NOMO-1 treated with dmso at 0.1 percent for 144 hours (cell line): ENCODE data around the gene PLAAT4.
"Not testable (repeated sequence)": the region's sequence is repeated elsewhere in the genome, so short reads cannot be mapped to it uniquely, and the experiment has no call there.

Source experiments
- DNase-seq: peaks from one replicate; lab custom pipeline; 2025; ENCODE audit not compliant: unreplicated experiment; lab: John Stamatoyannopoulos, UW

Gene PLAAT4

DNA sequence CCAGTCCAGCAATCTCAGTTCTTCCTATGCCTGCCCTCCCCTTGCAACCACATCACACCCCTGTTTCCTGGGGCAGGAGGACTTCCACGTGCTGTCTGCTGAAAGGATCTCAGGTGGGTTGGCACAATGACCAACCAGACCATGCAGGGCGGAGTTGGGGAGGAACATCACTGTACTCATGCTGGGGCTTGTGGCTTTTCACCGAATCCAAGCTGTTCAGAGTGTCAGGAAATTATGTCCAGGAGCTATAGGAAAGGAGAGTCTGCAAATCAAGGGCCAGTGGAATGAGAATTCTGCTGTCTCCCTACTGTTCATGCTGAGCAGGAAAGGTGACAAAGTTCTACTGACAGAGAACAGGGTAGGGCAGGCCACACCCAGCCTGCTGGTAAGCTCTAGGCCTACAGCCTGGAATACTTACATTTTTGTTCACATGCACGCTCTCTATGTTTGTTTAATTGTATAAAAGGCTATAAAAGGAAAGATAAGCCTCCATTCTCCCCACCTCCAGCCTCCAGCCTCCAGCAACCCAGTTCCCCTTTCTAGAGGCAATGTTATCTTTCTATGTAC, 28.3 kb downstream of the PLAAT4 start:
- no peak for DNase-seq

DNA sequence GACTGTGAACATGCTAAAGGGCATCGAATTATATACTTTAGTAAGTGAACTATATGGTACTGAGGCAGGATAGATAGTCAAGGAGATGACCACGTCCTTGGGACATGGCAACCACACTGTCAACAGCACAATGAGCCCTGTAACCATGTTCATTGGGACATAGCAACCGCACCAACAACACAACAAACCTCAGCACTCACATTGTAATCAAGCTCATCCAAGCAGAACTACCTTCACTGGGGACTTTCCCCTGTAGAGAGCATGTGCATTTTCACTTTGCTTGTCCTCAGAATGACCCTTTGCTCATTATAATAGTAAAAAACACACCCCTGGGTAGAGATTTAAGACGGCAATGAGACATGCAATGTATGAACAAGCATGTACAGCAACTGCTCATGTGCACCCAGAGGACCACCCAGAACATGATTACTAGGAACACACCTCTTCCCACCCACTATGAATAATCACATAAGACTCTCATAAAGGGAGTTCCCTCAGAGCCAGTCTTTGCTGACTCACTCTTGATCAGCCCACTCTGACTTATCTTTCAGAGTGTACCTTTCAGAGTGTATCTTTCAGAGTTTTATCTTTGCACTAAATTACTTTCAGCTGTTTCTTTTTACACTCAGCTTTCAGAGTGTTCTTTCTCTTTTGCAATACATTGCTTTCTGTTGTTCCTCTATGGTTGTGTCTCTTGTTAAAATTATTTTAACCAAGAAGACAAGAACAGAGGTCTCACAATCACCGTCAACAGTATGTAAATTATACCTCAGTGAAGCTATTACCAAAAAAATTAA, 30.6 kb downstream of the PLAAT4 start:
- DNase-seq = peak; percentile 10

DNA sequence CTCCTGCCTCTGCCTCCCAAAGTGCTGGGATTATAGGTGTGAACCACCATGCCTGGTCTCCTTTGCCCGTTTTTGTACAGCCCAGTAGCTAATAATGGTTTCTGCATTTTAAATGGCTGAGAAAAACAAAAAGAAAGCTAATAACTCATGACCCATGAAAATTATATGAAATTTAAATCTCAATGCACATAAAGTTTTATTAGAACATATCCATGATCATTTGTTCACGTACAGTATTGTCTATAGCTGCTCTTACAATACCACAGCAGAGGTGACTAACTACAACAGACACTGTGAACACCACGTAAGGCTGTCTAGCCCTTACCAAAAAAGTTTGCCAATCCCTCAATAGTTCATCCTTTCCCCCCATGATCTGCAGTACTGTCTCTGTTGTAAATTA, 33.0 kb downstream of the PLAAT4 start:
- no peak for DNase-seq

DNA sequence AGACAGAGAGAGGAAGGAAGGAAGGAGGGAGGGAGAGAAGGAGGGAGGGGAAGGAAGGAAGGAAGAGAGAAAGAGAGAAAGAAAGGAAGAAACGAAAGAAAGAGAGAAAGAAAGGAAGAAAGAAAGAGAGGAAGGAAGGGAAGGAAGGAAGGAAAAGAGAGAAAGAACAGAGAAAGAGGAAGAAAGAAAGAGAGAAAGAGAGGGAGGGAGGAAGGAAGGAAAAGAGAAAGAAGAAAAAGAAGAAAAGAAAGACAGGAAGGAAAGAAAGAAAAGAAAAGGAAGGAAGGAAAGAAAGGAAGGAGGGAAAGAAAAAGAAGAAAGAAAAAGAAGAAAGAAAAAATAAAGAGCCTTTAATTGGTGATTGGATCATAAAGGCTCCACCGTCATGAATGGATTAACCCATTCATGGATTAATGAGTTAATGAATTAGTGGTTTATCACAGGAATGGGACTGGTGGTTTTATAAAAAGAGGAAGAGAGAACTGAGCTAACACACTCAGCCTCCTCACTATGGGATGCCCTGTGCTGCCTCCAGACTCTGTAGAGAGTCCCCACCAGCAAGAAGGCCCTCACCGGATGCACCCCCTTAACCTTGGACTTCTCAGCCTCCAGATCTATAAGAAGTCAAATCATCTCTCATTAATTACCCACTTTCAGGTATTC, 35.5 kb downstream of the PLAAT4 start:
- no peak for DNase-seq

DNA sequence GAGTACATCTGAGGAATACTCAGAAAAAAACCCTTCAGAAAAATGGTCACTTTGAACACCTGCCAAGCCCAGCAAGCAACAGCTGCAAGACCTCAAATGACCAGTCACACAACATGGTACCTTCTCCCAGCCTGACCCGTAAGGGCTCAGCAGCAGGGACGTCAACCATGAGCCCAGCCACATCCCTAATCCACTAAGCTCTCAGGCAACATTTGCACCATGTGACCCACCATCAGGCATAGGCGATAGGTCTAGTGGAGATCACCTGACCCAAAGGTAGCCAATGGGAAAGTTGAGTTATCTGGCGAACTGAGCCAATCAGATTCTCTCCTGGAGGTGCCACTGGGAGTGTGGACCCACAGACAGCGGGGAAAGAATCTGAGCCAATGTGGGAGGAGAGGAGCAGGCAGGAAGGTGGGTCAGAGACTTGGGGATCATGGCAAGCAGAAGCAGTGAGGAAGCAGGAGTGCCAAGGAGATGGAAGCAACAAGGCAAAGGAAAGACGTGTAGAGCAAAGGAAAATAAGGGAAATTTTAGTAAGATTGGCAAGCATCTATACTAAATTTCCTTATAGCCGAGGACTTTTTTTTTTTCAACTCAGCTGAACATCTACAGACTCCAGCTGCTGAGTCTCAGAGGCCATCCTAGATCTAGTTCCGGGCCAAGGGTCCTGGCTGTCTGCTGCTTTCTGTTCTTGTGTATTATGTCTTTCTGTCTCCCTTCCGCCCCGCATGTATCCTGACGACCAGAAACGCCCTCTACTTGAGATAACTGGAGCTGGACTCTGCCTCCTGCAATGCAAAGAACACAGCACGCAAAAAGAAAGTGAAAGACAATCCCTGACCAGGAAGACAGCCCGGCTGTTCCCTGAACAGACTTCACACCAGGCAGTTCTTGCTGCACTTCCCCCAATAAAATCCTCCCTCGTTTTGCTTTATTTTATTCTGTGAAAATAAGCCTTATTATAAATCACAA, 37.6 kb downstream of the PLAAT4 start:
- peak; percentile 45 for DNase-seq

DNA sequence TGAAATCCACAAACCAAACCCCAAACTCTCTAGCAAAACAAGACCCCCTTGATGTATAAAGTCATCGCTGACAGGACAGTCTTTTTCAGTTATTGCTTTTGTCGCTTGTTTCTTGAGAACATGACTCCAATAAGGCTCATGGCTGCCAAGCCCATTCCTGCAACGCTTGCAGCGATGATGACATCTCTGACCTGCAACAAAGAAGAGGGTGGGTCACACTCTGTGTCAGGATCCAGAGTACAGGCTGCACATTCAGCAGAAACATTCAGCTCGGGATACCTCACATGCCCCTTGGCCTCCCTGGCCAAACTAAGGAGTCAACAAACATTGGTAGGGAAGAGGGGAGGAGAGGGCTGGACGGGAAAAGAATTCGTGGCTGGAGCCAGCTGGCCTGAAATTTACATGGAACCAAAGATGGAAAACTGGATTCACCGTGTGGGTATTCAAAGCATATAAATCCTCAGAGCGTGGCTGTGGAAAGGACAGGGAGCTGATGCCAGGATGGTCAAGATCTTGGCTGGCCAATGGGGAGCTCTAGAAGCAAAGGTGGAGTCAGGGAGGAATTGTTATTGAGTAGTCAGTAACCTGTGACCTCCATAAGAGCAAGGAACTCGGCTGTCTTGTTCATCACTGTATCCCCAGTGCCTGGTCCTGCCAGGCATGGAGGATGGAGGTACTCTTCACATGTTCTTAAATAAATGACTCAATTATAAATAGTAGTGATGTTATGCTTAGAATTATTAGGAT, 38.4 kb downstream of the PLAAT4 start:
- no peak for DNase-seq

DNA sequence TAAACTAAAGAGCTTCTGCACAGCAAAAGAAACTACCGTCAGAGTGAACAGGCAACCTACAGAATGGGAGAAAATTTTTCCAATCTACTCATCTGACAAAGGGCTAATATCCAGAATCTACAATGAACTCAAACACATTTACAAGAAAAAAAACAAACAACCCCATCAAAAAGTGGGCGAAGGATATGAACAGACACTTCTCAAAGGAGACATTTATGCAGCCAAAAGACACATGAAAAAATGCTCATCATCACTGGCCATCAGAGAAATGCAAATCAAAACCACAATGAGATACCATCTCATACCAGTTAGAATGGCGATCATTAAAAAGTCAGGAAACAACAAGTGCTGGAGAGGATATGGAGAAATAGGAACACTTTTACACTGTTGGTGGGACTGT, 42.3 kb downstream of the PLAAT4 start:
- DNase-seq = not testable (repeated sequence)

DNA sequence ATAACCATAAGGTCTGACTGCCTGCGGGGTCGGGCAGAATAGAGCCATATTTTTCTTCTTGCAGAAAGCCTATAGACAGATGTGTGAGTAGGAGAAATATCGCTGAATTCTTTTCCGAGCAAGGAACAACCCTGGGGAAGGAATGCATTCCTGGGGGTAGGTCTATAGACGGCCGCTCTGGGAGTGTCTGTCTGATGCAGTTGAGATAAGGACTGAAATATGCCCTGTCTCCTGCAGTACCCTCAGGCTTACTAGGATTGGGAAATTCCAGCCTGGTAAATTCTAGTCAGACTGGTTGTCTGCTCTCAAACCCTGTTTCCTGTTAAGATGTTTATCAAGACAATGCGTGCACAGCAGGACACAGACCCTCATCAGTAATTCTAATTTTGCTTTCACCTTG, 44.6 kb downstream of the PLAAT4 start:
- DNase-seq = not testable (repeated sequence)

DNA sequence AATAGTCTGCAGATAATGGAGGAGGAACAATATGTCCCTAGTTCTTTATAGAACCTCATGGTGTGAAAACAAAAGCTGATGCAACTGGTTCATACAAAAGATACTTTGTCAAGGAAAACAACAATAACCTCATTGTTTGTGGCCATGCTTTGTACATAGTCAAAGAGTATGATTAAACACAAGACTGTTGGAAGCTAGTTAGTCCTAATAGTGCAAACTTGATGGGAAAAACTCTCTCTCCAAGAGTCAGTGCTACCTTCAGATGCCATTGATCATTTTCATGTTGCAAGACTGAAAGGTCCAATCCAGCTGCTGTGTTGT, 46.7 kb downstream of the PLAAT4 start:
- DNase-seq = no peak

DNA sequence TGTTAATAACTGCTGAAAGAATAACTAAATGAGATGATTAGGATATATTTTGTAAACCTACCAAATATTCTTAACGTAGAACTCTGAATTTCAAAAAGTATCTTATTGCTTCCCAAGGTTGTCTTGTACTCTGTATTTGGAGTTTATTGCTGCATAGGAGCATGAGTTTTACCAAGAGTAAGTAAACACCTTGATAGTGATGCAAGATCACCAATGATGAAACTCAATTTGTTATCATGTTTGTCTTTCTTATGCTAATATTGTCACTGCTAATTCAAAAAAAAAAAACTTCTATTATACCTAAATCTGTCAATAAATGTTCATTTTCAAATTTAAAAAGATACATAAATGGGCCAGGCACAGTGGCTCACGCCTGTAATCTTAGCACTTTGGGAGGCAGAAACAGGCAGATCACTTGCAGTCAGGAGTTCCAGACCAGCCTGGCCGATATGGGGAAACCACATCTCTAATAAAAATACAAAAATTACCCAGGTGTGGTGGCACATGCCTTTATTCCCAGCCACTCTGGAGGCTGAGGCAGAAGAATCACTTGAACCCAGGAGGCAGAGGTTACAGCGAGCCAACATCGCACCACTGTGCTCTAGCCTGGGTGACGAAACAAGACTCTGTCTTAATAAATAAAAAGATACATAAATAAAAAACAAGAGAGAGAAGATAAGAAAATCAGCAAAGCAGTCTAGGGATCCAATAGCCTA, 50.0 kb downstream of the PLAAT4 start:
- no peak for DNase-seq

DNA sequence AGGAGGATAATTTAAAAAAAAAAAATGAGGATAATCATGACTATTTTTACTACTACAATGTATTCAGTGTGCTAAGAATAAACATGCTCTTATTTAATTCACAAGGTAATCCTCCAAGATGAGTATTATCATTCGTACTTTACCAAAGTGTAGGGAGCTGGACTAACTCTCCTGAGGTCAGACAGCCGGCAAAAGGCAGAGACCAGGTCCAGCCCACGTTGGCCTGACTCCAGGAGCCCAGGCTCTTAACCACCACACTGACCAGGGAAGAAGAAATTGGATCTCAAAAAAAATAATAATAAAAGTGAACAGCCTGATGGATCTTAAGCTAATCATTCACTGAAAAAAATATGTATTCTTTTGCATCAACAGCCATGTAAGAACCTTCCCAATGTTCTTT, 52.4 kb downstream of the PLAAT4 start:
- no peak for DNase-seq

DNA sequence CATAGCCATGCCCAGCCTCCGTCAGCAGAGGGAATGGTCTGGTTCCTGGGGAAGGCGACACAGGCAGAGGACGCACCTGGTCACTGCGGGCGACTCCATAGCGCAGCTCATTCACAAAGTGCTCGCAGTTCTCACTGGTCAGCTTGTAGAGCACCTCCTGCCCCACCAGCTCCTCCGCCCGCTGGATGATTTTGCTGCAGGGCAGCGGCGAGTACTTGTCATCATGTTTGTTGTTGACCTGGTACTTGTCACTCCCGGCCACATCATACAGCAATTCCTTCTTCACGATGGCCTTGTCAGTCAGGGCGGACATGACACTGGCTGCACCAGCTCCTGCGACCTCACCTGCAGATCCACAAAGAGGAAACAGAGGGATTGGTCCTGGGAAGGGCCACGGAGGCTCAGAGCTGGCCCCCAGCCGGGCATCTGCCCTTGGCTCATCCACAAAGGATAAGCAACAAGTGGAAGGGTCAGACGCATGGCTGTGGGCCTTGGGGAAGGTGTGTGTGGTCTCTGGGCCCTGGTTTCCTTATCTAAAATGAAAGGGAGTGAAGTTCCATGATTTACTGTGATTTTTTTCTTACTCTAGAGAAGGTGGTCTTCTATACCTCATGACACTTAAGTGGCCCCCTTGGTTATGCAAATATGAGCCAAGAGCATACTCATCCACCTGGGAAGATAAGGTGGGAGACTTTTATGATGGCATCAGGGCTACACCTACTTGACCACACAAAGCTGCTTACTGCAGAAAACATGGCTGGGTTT, 53.6 kb downstream of the PLAAT4 start:
- no peak for DNase-seq

DNA sequence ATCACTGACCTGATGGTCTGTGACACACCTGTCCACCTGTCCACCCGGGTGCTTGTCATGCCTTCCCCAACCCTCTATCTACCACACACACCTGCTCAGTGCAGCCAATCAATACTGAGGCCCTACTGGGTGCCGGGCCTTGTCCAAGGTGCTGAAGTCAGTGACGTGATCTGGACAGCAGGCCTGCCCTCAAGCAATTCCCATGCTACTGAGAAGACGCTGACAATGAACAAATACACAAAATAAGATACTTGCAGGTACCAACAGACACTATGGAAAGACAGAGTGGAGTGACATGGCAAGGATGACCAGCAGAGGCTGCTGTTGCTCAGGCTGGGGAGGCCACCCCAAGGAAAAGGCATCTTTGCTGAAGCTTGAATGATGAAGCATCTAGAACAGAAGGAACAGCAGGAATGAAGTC, 56.4 kb downstream of the PLAAT4 start:
- no peak for DNase-seq

DNA sequence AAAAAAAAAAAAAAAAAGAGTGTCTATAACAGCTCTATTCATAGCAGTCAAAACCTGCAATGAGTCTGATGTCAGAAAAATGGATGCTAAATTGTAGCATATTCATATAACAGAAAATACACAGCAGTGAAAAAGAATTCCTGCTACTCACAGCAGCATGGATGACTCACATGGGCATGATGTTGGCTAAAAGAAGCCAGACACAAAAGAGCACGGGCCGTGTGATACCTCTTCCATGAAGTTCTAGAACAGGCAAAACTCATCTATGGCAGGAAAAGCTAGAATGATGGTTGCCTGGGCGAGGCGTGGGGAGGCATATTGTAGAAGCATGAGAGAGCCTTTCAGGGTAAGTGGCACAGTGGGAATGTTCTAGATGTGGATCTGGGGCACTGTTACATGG, 58.7 kb downstream of the PLAAT4 start:
- no peak for DNase-seq
